Mesothelial cell of epicardium (in vitro differentiated cells): ENCODE measurements around the gene TFB2M. TPM values are rescaled to one million over a fixed set of nuclear protein-coding genes. Genes with fewer than 3 reads are reported as not detected.
"Not testable (repeated sequence)": the region's sequence is repeated elsewhere in the genome, so short reads cannot be mapped to it uniquely, and the experiment has no call there.

ENCODE experiments used
- DNase-seq, 2 experiments: peaks; one replicate each; pipeline ENCODE4 v3.0.0; 2021; ENCODE audit warnings: low spot score in 2 of 2; ENCODE audit not compliant: unreplicated experiment in 2 of 2
- H3K27ac Mint-ChIP-seq: 2 replicates; pipeline ENCODE4 v1.8.0; 2021; ENCODE audit warnings: mixed read lengths
- H3K27me3 Mint-ChIP-seq: 2 replicates; pipeline ENCODE4 v1.8.0; 2021; ENCODE audit warnings: low read depth, mixed read lengths
- H3K36me3 Mint-ChIP-seq: 2 replicates; pipeline ENCODE4 v1.8.0; 2021; ENCODE audit warnings: mixed read lengths
- H3K4me1 Mint-ChIP-seq: 2 replicates; pipeline ENCODE4 v1.8.0; 2021; ENCODE audit warnings: mixed read lengths
- H3K4me3 Mint-ChIP-seq: 2 replicates; pipeline ENCODE4 v1.8.0; 2021; ENCODE audit warnings: mild to moderate bottlenecking, moderate library complexity, mixed read lengths
- H3K9me3 Mint-ChIP-seq: 2 replicates; pipeline ENCODE4 v1.8.0; 2021; ENCODE audit warnings: mixed read lengths
- CTCF ChIP-seq: fragments of 200-600 bp; sonication (generic); IDR thresholded peaks from one replicate; pipeline ENCODE4 v1.5.0; 2021; ENCODE audit warnings: antibody characterized with exemption; ENCODE audit not compliant: unreplicated experiment
- total RNA-seq: library from RNA; stranded (reverse); gene quantifications from 3 replicates; pipeline ENCODE4 v1.2.1, GENCODE V29; 2021

Gene TFB2M
- total RNA-seq, 1 donor from 2014 or later, result 12.1 TPM

- Mint-ChIP-seq H3K4me3 (peak overlapping the region; percentile 98), H3K36me3 (peaks cover 2% of the 10 kb centered on the region), H3K4me1 (peaks cover 21% of the 10 kb centered on the region), H3K27ac (peak overlapping the region; percentile 98), H3K27me3 (no peaks in the 10 kb centered on the region), H3K9me3 (no peaks in the 10 kb centered on the region)
- no peak for TF ChIP-seq CTCF
- no peak for DNase-seq
Observed at GRCh38 chr1:246567646-246568235, 1.7 kb upstream of the TFB2M start.

- H3K27me3 Mint-ChIP-seq, result no peaks in the 10 kb centered on the region
- TF ChIP-seq CTCF, result no peak
- peak overlapping the region; percentile 98 for H3K4me3 Mint-ChIP-seq
- H3K4me1 Mint-ChIP-seq, result peaks cover 21% of the 10 kb centered on the region
- no peak for DNase-seq
- H3K9me3 Mint-ChIP-seq, result no peaks in the 10 kb centered on the region
- peak overlapping the region; percentile 98 for H3K27ac Mint-ChIP-seq
- peaks cover 2% of the 10 kb centered on the region for H3K36me3 Mint-ChIP-seq
Observed at GRCh38 chr1:246566813-246567645, 968 bp upstream of the TFB2M start.

GRCh38 chr1:246565751-246566127 is 322 bp downstream of the TFB2M start:
- Mint-ChIP-seq H3K27me3 (no peaks in the 10 kb centered on the region), H3K4me1 (peaks cover 21% of the 10 kb centered on the region), H3K9me3 (no peaks in the 10 kb centered on the region), H3K27ac (peak overlapping the region; percentile 98), H3K4me3 (peak overlapping the region; percentile 98), H3K36me3 (peaks cover 2% of the 10 kb centered on the region)
- DNase-seq, result no peak
- no peak for TF ChIP-seq CTCF

GRCh38 chr1:246564839-246565750 is 966 bp downstream of the TFB2M start:
- H3K27ac Mint-ChIP-seq, result peak overlapping the region; percentile 98
- TF ChIP-seq CTCF, result no peak
- DNase-seq, result no peak

GRCh38 chr1:246560833-246561232 is 5.2 kb downstream of the TFB2M start:
- H3K36me3 Mint-ChIP-seq, result peaks cover 27% of the 10 kb centered on the region
- H3K4me1 Mint-ChIP-seq, H3K27me3 Mint-ChIP-seq, H3K9me3 Mint-ChIP-seq, H3K27ac Mint-ChIP-seq, H3K4me3 Mint-ChIP-seq, DNase-seq: not testable (repeated sequence)

More at GRCh38 chr1:246564839-246565750, 966 bp downstream of the TFB2M start:
- Mint-ChIP-seq H3K36me3 (peaks cover 5% of the 10 kb centered on the region), H3K9me3 (no peaks in the 10 kb centered on the region), H3K27me3 (no peaks in the 10 kb centered on the region), H3K4me3 (peak overlapping the region; percentile 98), H3K4me1 (peaks cover 21% of the 10 kb centered on the region)
